Hematopoietic multipotent progenitor cell treated with erythropoietin and hydrocortisone succinate and interleukin-3 and kit ligand, for 15 days (in vitro differentiated cells): Measurements from ENCODE around the gene NFIB.

Experiments used
- DNase-seq: peaks from one replicate; pipeline ENCODE4 v3.0.0-alpha.2; 2015; ENCODE audit warnings: low spot score

Gene NFIB

DNA sequence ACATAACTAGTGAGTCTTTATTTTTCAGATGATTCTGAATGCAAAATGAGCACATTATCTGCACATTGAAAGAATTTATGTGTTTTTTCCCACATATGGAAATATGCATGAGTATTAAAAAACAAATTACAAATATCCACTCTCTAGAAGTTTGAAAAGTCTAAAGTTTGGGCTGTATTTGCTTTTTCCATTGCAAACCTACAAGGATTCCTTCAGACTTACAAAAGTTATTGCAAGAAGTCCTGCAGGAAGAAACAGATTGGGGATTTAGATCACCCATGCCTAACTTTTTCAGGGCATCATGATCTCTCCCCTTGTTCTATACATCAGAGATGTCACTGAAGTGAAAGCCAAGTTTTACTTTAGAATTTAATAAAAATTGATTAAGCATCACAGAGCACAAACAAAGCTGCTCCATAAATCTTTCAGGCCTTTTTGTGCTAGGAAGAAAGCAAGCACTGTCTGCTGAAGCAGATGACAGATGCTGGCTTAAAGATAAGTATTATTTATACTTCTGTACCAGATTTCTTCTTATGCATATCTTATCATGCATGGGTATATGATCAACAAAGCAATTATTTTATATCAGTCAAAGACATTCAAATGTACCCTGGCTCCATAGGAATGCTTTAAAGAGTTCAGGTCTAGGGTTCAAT, 71.7 kb downstream of the NFIB start:
- DNase-seq: no peak

DNA sequence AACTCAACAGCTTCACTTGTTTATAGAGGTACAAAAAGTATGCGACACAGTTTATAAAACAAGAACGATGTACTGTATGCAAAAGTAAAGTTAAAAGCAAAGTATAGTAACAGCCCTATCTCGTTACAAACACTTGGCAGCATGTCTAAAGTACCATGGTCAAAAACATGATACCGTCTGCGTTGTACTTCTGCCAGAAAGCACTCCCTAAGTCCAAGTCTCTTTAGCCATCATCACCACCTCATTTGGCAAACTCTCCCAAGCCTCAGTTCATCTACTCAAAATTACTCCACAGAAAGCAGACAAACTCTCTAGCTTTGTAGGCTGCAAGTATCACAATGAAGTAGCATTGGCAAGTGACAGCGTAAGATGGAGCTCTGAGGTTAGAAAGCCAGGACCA, 73.4 kb downstream of the NFIB start:
- no peak for DNase-seq

DNA sequence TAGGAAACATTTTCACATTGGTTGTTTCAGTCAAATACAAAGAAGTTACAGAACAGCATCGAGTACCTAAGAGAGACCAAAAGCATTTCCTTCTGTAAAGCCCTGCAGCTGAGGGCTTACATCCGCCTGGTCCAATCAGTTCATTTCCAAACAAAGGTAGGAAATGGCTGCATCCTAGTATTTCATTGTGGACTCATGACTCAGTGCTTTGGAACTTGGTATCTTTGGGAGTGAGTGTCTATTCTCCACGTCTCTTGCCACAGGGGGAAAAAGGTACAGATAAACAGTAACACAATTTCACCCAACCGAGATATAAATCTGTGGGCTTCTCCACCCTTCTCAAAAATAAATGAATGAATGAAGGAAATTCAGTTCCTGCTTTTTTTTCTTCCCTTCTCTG, 75.4 kb downstream of the NFIB start:
- no peak for DNase-seq

DNA sequence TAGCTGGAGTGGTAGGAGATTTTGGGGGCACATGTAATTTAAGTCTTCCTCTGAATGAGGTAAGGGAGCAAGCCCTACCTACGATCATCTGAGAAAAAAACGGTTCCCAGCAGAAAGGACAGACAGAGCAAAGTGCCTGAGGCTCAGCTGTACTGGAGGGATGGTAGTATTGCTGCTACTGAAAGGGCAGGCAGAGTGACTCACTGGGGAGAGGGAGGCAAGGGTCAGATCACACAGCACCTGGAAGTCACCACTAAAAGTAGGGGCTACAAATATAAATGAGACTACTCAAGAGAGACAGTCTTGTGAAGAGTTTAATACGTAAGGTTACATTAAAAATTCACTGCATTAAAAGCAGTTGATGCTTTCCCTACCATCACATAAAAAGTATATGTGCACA, 75.9 kb downstream of the NFIB start:
- no peak for DNase-seq

DNA sequence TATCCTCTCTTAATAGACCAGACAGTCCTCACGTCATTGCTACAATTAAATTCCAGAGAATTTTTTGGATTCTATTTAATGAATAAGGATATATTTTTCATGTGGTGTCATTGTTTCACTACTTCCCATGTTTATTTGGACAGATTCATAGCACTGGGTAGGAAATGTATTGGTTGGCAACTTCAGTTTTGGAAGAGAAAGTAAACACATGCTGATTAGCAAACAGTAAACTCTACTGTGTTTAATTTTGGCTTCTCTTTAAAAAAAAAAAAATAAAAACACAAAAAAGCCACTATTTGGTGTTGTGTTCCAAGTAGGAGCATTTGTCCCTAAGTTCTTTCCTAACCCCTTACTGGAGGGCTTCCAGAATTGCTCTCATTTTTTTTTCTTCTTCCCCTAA, 77.3 kb downstream of the NFIB start:
- no peak for DNase-seq

DNA sequence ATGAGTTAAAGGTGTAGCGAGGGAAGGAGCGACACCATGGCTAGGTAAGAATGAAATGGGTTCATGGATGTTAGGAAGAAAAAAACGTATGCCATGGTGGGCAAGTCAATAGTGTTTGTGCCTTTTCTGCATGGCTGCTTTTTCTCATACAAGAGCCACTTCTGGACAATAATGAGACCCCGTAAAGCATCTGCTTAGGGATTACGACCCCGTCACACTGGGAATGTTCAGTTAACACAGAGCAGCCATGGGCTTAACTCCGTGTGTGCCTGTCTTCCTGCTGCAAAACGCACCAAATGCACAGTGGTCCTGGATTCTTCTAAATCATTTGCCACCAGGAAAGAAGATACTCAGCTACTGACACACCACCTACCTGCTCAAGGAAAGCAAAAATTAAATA, 81.8 kb downstream of the NFIB start:
- DNase-seq: no peak

DNA sequence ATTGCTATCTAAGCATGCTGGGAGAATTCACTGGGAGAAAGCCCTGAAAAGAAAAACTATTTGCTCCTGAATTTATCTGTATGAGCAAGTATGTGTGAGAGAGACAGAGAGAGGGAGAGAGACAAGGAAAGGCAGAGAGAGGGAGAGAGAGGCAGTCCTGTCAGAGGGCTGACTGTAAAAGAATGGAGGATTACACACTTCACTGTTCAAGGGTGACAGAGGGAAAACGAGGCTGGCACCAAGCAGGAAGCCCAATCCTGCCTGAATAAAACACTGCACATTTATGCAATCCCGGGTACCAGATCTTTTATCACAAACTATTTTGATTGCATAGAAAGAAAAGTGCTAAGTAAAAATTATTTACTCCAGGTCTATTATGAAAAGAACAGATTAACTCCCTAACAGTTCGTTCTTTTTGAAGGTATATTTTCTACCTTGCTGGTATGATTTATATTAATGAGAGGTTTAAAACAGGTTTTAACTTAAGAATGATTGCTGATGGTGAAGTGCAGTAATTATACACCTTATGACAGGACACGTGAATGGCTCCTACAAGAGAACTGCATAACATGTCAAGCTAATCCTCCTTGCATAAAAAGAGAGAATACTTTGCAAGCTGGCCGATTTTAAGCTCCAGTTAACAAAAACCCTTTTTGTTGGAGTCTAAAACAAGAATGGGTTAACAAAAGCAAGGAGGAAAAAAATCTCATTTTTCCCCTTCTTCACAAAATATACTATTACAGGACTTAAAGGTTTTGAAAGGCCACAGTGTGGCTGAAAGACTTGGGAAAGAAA, 82.5 kb downstream of the NFIB start:
- DNase-seq: no peak

DNA sequence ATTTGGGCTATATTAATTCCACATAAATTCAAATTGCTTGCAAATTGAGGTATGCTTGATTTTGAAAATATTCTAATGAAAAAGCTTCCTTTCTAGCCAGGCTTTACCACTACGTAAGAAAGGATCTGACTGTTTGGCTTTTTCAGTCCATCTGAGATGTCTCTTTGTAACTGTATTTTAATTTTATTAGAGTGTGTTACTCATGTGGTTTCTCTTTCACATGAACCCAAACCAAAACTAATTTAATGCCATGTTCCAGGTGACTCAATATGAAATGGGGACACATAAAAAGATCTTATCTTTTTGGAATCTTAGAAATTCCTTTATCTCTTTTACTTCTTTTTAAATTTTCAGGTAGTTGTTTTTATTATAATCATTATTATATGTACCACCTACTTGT, 85.3 kb downstream of the NFIB start:
- DNase-seq: no peak

DNA sequence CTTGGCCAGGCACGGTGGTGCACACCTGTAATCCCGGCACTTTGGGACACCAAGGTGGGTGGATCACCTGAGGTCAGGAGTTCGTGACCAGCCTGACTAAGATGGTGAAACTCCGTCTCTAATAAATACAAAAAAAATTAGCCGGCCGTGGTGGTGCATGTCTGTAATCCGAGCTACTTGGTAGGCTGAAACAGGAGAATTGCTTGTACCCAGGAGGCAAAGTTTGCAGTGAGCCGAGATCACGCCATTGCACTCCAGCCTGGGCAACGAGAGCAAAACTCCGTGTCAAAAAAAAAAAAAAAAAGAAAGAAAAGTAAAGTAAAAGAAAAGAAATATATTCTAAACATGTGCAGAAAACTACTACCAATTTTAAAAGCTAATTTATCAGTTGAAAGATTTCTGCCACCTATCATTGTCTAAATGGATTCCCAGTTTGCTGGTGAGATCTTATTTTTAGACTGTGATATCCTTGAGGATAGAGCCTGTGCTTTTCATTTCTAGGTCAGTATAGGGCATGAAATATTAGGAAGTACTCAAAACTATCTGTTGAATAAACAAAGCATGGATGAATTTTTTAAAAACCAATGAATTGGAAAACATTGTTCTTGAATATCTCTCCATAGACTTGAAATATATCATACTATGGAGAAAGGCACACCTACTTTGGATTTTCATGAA, 86.9 kb downstream of the NFIB start:
- no peak for DNase-seq

DNA sequence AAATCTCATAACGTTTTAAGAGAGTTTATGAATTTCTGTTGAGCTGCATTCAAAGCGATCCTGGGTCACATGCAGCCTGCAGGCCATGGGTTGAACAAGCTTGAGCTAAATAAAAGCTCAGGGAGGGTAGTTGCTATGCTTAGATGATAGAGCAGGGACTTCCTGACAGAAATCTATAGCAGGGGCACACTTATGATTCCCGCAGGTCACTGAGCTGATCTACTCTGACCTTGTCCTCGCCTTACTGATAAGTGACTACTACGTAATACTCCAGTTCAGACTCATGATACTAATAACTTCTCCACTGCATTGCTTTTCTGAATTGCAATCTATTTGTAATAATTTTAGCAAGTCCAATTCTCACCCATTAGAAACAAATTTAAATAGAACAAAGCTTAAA, 90.9 kb downstream of the NFIB start:
- no peak for DNase-seq

DNA sequence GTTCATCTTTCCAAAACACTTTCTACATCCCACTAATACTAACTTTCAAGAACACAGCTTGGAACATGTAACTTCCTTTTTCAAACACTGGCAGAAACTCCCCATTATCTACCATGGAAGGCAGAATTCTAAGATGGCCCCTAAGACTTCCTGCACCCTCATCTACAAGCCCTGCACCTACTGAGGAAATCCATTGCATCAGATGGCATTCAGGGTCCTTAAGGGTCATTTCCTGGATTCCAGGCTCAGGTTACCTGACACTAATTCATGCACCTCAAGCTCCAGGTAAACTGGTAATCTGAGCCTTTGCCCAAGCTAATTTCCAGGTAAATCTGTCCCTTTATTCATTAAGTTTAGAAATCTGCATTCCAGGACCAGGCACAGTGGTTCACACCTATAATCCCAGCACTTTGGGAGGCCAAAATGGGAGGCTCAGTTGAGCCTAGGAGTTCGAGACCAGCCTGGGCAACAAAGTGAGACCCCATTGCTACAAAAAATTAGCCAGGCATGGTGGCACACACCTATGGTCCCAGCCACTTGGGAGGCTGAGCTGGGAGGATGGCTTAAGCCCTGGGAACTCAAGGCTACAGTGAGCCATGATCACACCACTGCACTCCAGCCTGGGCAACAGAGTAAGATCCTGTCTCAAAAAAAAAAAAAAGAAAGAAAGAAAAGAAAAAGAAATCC, 91.6 kb downstream of the NFIB start:
- DNase-seq: no peak

DNA sequence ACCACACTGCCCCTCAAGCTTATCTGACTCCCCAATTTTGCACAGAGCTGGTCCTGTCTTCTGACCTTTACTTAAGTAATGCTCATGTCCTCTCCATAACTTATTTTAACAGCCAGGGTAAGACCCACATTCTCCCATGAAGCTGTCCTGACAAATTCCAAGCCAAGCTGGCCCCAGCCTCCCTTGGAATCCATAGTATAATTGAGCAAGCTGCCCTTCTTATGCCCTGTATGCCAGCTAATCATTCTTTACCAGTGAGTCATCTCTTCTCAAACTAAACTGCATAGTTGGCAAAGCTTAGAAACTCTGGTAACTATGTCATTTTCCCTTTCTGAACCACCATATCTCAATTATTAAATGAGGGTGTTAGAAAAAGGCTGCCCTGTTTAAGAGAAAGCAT, 92.4 kb downstream of the NFIB start:
- no peak for DNase-seq

DNA sequence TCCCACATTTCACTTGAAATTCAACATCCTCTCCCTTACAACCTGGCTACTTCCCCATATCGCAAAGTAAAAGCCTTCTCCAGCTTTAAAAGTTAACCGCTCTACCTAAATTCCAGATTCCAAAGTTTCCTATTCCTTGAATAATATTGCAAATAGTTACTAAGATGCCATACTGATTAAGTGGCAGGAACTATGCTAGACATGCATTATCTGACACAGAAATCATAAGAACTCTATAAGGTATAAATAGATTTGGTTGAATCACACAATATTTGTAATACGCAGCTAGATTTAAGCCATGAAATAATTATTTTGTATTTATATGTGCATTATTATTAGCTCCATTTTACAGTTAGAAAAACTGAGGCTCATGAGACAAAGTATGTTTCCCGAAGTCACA, 92.8 kb downstream of the NFIB start:
- DNase-seq: no peak

DNA sequence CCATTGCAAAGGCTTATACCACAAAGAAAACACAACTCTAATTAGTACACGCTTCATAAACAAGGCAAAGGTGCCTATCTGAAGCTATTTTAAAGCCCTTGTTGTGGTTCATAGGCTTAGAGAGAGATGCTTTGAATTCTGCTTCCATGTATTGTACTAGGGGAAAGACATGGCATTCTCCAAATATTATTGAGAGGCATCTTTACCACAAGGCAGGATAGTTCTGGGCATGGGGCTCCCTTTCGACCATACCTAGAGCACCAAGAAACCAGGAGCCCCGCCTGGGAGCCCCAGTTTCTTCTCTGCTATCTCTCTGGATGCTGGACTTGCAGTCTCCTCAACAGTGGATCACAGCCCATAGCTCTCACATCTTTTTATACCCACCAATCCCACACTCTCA, 93.7 kb downstream of the NFIB start:
- DNase-seq: no peak

DNA sequence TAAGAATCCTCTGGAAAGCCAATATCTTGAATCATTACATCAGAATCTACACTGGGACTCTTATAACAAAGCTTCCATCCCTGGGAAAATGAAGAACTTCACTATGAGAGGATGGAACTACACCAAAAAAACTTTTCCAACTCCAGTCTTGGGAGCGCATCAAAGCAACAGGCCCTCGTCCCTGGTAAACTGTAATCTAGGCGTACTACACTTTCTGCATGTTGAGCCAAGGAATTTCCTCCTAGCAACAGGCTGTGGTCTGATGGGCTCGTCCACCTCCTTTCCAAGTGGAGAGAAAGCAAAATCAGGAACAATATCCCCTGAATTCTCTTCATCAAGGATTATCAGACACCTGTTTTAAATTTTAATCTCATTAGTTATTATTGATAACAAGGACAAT, 94.1 kb downstream of the NFIB start:
- DNase-seq: no peak

DNA sequence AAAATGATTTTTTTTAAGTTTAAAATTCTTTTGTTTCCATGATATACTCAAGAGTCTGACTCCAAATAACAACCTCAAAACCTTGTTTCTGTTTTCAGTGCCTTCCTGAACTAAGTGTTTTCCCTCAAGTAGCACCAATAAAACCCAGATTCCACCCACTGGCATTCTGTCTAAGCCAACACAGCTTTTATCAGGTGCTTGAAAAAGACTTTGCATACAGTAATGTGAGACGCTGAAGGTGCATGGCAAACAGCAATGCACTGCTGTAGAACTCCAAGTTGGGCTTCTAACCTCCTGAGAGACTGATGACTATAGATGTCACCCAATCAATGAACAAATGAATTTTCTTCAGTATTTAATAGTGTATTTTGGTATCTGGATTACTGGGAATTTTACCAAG, 95.7 kb downstream of the NFIB start:
- no peak for DNase-seq

DNA sequence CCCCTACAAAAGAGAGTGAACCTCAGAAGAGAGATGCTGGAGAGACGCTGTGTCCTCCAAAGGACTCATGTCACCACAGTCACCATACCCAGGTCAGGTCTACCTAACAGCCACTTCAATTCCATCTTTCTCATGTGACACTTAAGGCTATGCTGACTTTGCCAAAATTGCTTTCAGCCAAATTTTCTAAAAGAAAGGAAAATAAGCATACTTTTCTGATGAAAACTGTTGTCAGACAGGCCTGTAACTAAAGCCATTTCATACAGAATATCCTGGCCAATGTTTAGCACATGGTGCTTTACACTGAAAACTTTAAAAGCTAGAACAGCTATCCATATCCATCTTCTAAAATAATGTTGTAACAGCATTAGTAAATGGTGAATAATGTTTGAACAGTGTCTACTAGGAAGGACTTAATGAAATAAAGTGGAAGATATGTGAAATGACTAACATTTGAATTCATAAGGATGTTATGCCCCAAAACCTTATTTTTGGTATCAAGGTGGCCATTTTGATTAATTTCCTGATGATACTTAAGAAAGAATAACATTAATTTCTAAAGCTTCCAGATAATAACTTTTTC, 97.2 kb downstream of the NFIB start:
- DNase-seq: no peak

DNA sequence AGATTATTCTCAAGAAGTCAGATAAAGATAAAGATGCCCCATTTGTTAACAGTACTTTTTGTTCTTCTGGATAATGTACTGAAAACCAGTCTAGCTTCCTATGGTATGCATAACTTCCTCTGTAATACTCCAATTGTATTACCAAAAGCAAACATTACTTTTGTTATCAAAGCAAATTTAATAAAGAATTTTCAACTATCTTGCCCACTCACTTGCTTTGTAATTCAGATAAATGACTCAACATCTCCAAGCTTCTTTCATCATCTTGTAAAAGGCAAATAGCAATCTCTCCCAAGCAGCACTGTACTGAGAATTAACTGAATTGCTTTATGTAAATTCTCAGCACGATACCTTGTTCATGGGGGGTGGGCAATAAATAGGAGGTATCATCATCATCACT, 98.3 kb downstream of the NFIB start:
- DNase-seq: no peak

DNA sequence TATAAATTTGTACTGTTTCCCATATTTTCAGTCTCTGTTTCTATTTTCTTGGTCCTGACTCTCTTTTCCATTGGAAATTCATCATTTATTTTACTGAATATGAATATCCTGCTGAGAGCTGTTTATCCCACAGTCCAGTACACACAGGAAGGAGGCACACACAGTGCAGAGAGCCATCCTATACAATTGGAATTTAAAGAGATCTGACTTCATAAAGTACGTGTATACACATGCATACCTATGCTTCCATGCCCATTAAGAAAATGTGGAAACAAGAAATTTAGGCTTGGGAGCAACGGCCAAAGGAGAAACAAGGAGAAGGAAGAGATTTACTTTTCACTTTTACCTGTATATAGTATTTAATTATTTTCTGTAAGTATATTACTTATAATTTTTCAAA, 99.2 kb downstream of the NFIB start:
- DNase-seq: no peak

DNA sequence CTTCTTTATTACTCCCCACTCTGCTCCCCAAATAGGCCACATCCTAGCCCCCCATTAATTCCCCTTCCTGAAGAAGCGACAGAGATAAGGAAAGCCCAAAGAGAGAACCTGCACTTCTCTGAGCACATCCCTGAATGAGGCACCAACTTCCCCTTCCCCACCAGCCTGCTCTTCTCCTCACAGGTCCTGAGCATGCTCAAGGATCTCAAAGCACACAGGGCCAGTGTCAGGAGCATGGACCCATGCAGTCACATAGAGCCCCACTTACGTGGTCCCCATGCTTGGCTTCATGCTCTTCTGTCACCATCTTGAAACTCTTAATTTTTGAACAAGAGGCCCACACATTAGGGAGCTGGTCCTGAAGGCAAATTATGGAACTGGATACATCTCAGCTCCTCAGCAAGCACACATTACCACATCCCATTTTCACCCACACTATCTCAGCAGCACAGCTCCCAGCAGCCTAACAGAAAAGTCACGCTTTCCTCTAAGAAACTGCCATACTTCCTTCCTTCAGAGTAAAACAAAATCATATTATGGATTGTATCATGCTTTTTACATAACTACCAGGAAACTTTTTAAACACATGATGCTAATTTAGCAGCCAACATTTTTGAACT, 99.8 kb downstream of the NFIB start:
- no peak for DNase-seq

DNA sequence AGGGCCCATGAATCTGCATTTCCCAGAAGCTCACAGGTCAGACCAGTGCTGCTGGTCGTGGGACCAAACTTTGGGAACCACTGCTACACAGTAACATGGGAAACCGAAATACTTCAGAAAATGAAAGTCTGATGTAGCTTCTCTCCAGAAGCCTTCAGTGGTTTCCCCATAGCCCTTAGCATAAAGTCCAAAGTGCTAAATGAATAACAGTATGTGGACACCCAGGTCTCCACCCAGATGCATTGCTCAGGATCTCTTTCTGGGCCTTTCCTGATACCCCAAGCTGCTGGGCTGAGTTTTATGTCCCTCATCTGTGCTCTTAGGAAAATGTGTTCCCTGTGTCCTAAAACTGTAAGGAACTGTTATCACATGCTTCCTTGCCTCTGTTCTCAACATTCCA, 100.4 kb downstream of the NFIB start:
- DNase-seq: no peak
